HG02938 (cell line): ENCODE measurements around the gene CRIM1.

ENCODE experiments used
- ATAC-seq: cut with Tn5 transposase; IDR thresholded peaks from one replicate; pipeline ENCODE4 v1.9.1; 2021; ENCODE audit warnings: mild to moderate bottlenecking, moderate library complexity; ENCODE audit not compliant: unreplicated experiment

CRIM1 gene

GRCh38 chr2:36477746-36478145 is 122.2 kb downstream of the CRIM1 start:
- ATAC-seq, result no peak

- no peak for ATAC-seq
These were observed 122.8 kb downstream of the CRIM1 start for GRCh38 chr2:36478332-36478738.

- no peak for ATAC-seq
These were observed 123.4 kb downstream of the CRIM1 start for GRCh38 chr2:36478999-36479398.

- ATAC-seq, result no peak
These were observed 123.8 kb downstream of the CRIM1 start for GRCh38 chr2:36479406-36479805.

- no peak for ATAC-seq
These were observed 124.5 kb downstream of the CRIM1 start for GRCh38 chr2:36480028-36480427.

GRCh38 chr2:36480636-36481035 is 125.1 kb downstream of the CRIM1 start:
- ATAC-seq, result no peak

- ATAC-seq, result no peak
These were observed 126.1 kb downstream of the CRIM1 start for GRCh38 chr2:36481709-36482108.

GRCh38 chr2:36482576-36483214 is 127.1 kb downstream of the CRIM1 start:
- no peak for ATAC-seq

- no peak for ATAC-seq
These were observed 127.7 kb downstream of the CRIM1 start for GRCh38 chr2:36483290-36483689.

- ATAC-seq, result no peak
These were observed 128.9 kb downstream of the CRIM1 start for GRCh38 chr2:36484454-36484853.

GRCh38 chr2:36485521-36485920 is 129.9 kb downstream of the CRIM1 start:
- no peak for ATAC-seq

GRCh38 chr2:36486521-36487044 is 131.0 kb downstream of the CRIM1 start:
- ATAC-seq, result no peak

- no peak for ATAC-seq
These were observed 132.4 kb downstream of the CRIM1 start for GRCh38 chr2:36487947-36488346.

GRCh38 chr2:36489281-36489680 is 133.7 kb downstream of the CRIM1 start:
- no peak for ATAC-seq

- no peak for ATAC-seq
These were observed 135.2 kb downstream of the CRIM1 start for GRCh38 chr2:36490749-36491148.

- ATAC-seq, result no peak
These were observed 136.8 kb downstream of the CRIM1 start for GRCh38 chr2:36492216-36492945.

- ATAC-seq, result no peak
These were observed 137.7 kb downstream of the CRIM1 start for GRCh38 chr2:36493306-36493705.

GRCh38 chr2:36497570-36498163 is 142.1 kb downstream of the CRIM1 start:
- ATAC-seq, result no peak

GRCh38 chr2:36499128-36499820 is 143.7 kb downstream of the CRIM1 start:
- no peak for ATAC-seq

- ATAC-seq, result no peak
These were observed 144.5 kb downstream of the CRIM1 start for GRCh38 chr2:36500072-36500471.

- ATAC-seq, result no peak
These were observed 146.5 kb downstream of the CRIM1 start for GRCh38 chr2:36502081-36502480.
